ENCODE measurements around the gene IGF2BP2.
"Not testable (repeated sequence)": the region's sequence is repeated elsewhere in the genome, so short reads cannot be mapped to it uniquely, and the experiment has no call there.

The IGF2BP2 gene

GRCh38 chr3:185797993-185798830 is 26.6 kb downstream of the IGF2BP2 start:
- DNase-seq = no peak

- DNase-seq = no peak
Observed at GRCh38 chr3:185797108-185797881, 27.5 kb downstream of the IGF2BP2 start.

GRCh38 chr3:185796431-185797107 is 28.3 kb downstream of the IGF2BP2 start:
- no peak for DNase-seq

- no peak for DNase-seq
Observed at GRCh38 chr3:185793381-185793780, 31.5 kb downstream of the IGF2BP2 start.

- no peak for DNase-seq
Observed at GRCh38 chr3:185792955-185793354, 31.9 kb downstream of the IGF2BP2 start.

- no peak for DNase-seq
Observed at GRCh38 chr3:185789891-185790830, 34.7 kb downstream of the IGF2BP2 start.

- no peak for DNase-seq
Observed at GRCh38 chr3:185789134-185789533, 35.7 kb downstream of the IGF2BP2 start.

GRCh38 chr3:185788292-185788691 is 36.5 kb downstream of the IGF2BP2 start:
- no peak for DNase-seq

- DNase-seq = no peak
Observed at GRCh38 chr3:185786956-185787877, 37.6 kb downstream of the IGF2BP2 start.

GRCh38 chr3:185786258-185786657 is 38.6 kb downstream of the IGF2BP2 start:
- DNase-seq = not testable (repeated sequence)

- DNase-seq = no peak
Observed at GRCh38 chr3:185784317-185784716, 40.5 kb downstream of the IGF2BP2 start.

GRCh38 chr3:185781759-185782158 is 43.1 kb downstream of the IGF2BP2 start:
- no peak for DNase-seq

- DNase-seq = no peak
Observed at GRCh38 chr3:185779461-185779860, 45.4 kb downstream of the IGF2BP2 start.

GRCh38 chr3:185778821-185779220 is 46.0 kb downstream of the IGF2BP2 start:
- DNase-seq = no peak

- no peak for DNase-seq
Observed at GRCh38 chr3:185778094-185778493, 46.7 kb downstream of the IGF2BP2 start.

GRCh38 chr3:185770109-185770508 is 54.7 kb downstream of the IGF2BP2 start:
- no peak for DNase-seq

GRCh38 chr3:185768578-185768982 is 56.3 kb downstream of the IGF2BP2 start:
- peak; percentile 54 for DNase-seq

- no peak for DNase-seq
Observed at GRCh38 chr3:185767002-185767688, 57.7 kb downstream of the IGF2BP2 start.

GRCh38 chr3:185766329-185767001 is 58.4 kb downstream of the IGF2BP2 start:
- no peak for DNase-seq

- no peak for DNase-seq
Observed at GRCh38 chr3:185764980-185765370, 59.9 kb downstream of the IGF2BP2 start.
